Parathyroid adenoma (tissue), 2 donors: ENCODE data around the gene DYNC2LI1.

ENCODE experiments used
- H2AFZ ChIP-seq: fragments of 300-600 bp; sonication (generic); one replicate; pipeline ENCODE4 v1.7.0; 2017; ENCODE audit warnings: antibody characterized with exemption, mild to moderate bottlenecking
- H3K27ac ChIP-seq: fragments of 300-600 bp; sonication (generic); one replicate; pipeline ENCODE4 v1.7.0; 2017
- H3K27me3 ChIP-seq: fragments of 300-600 bp; sonication (generic); one replicate; pipeline ENCODE4 v1.7.0; 2017; ENCODE audit warnings: low read length; ENCODE audit not compliant: control insufficient read depth, insufficient read depth
- H3K36me3 ChIP-seq: fragments of 300-600 bp; sonication (generic); one replicate; pipeline ENCODE4 v1.7.0; 2017; ENCODE audit warnings: low read length; ENCODE audit not compliant: control insufficient read depth, insufficient read depth
- H3K4me1 ChIP-seq: fragments of 300-600 bp; sonication (generic); one replicate; pipeline ENCODE4 v1.7.0; 2017; ENCODE audit warnings: control low read depth
- H3K4me2 ChIP-seq: fragments of 300-600 bp; sonication (generic); one replicate; pipeline ENCODE4 v1.7.0; 2017; ENCODE audit warnings: low read length
- H3K4me3 ChIP-seq: fragments of 300-600 bp; sonication (generic); one replicate; pipeline ENCODE4 v1.7.0; 2017; ENCODE audit warnings: low read depth, low read length
- H3K79me2 ChIP-seq: fragments of 300-600 bp; sonication (generic); one replicate; pipeline ENCODE4 v1.7.0; 2017; ENCODE audit warnings: control low read depth
- H3K9ac ChIP-seq: fragments of 300-600 bp; sonication (generic); one replicate; pipeline ENCODE4 v1.7.0; 2017; ENCODE audit warnings: mild to moderate bottlenecking
- H3K9me3 ChIP-seq: fragments of 300-600 bp; sonication (generic); one replicate; pipeline ENCODE4 v1.7.0; 2017; ENCODE audit warnings: low read length; ENCODE audit not compliant: control insufficient read depth
- TF ChIP-seq, protein P1 (sequence below): fragments of 300-600 bp; sonication (generic); IDR thresholded peaks from one replicate; pipeline ENCODE4 v1.7.0; 2017; ENCODE audit warnings: antibody characterized with exemption, mild to moderate bottlenecking
- donor health status: primary hyperparathyroidism.

Gene DYNC2LI1

DNA sequence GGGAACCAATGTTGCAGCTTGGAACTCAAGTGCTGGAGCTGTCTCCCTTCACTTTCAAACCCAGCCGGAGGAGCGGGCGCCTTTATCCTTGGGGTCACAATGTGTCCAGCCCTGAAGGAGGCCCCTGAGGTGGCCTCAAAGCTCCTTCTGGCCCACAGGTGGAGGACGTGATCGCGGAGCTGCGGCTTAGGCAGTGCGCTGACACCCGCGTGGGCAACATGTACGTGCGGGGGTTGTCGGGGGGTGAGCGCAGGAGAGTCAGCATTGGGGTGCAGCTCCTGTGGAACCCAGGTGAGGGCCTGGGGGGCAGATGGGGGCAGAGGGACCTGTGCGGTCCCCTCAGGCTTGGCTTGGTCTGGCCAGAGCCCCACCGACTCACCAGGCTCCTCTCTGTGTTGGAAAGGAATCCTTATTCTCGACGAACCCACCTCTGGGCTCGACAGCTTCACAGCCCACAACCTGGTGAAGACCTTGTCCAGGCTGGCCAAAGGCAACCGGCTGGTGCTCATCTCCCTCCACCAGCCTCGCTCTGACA, 78.4 kb downstream of the DYNC2LI1 start:
- no peak overlapping the region for H3K4me2 ChIP-seq
- TF ChIP-seq, protein P1, sequence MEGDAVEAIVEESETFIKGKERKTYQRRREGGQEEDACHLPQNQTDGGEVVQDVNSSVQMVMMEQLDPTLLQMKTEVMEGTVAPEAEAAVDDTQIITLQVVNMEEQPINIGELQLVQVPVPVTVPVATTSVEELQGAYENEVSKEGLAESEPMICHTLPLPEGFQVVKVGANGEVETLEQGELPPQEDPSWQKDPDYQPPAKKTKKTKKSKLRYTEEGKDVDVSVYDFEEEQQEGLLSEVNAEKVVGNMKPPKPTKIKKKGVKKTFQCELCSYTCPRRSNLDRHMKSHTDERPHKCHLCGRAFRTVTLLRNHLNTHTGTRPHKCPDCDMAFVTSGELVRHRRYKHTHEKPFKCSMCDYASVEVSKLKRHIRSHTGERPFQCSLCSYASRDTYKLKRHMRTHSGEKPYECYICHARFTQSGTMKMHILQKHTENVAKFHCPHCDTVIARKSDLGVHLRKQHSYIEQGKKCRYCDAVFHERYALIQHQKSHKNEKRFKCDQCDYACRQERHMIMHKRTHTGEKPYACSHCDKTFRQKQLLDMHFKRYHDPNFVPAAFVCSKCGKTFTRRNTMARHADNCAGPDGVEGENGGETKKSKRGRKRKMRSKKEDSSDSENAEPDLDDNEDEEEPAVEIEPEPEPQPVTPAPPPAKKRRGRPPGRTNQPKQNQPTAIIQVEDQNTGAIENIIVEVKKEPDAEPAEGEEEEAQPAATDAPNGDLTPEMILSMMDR, result no peak
- H3K9me3 ChIP-seq, result no peaks in the 10 kb centered on the region
- no peak overlapping the region for H3K27ac ChIP-seq
- H3K4me3 ChIP-seq, result no peak overlapping the region
- H2AFZ ChIP-seq, result no peak overlapping the region
- H3K36me3 ChIP-seq, result no peaks in the 10 kb centered on the region
- no peak overlapping the region for H3K9ac ChIP-seq
- no peaks in the 10 kb centered on the region for H3K27me3 ChIP-seq
- H3K4me1 ChIP-seq, result no peaks in the 10 kb centered on the region
- no peaks in the 10 kb centered on the region for H3K79me2 ChIP-seq

DNA sequence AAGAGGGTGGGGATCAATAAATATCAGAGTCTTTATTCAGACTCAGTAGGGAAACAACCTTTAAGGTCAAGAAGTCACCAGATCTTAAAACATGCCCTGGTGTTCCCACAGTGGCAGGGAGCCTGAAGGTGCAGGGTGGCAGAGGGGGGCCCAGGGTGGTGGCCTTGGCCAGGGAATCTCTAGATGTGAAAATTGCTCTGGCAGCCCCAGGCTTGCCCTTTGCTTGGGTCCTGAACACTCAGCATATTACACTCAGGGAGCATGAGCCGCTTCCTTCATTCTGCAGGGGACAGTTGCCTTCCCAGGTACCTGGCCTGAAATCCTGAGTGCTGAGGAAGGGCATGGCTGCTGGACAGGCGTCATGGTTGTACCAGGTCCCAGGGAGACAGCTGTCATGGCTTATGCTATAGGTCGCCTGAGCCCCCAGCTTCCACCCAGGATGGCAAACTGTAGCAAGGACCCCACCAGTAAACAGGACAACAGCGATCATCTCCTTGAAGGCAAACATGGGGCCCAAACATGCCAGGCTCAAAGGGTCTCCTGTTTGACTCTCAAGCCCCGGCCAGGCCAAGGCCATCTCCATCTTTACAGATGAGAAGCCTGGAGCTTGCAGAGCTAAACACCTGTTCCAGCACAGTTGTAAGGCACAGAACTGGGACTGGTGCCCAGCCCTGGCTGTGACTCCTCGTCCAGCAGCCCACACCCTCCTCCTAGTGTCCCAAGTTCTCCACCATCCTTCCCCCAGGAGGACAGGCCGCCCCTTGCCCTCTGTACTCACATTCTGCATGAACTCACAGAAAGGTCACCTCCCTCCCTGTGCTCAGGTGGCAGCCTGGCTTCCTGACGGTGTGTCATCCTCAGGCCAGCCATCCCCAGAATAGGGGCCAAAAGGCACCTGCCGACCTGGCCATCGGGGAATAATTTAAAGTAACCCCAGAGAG, 79.6 kb downstream of the DYNC2LI1 start:
- H3K4me3 ChIP-seq, result no peak overlapping the region
- no peaks in the 10 kb centered on the region for H3K4me1 ChIP-seq
- H3K9ac ChIP-seq, result no peak overlapping the region
- TF ChIP-seq, protein P1, result no peak
- H3K27ac ChIP-seq, result no peak overlapping the region
- H3K9me3 ChIP-seq, result no peaks in the 10 kb centered on the region
- no peaks in the 10 kb centered on the region for H3K27me3 ChIP-seq
- no peak overlapping the region for H2AFZ ChIP-seq
- no peak overlapping the region for H3K4me2 ChIP-seq
- no peaks in the 10 kb centered on the region for H3K36me3 ChIP-seq
- no peaks in the 10 kb centered on the region for H3K79me2 ChIP-seq

DNA sequence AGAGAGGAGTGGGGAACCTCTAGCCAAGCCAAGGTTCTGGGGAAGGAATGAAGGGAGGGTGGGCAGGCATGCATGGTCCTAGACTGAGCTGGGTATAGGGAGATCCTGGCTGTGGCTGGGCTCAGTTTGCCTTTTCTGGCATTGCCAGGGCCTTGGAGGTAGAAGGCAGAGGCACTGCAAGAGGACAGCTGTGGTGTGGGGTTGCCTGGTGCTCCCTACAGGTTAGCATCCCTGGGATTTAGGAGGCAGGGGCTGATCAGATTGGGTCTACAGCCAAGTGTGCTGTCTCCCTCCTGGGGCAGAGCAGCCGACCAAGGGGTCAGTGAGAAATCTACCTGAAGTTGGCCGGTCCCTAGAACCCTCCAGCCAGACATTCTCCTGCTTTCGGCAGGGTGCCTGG, 80.8 kb downstream of the DYNC2LI1 start:
- no peak overlapping the region for H3K27ac ChIP-seq
- no peaks in the 10 kb centered on the region for H3K9me3 ChIP-seq
- H3K4me1 ChIP-seq, result no peaks in the 10 kb centered on the region
- H3K36me3 ChIP-seq, result no peaks in the 10 kb centered on the region
- no peaks in the 10 kb centered on the region for H3K27me3 ChIP-seq
- no peak overlapping the region for H3K4me2 ChIP-seq
- TF ChIP-seq, protein P1, result no peak
- no peak overlapping the region for H3K9ac ChIP-seq
- no peak overlapping the region for H3K4me3 ChIP-seq
- H3K79me2 ChIP-seq, result no peaks in the 10 kb centered on the region
- no peak overlapping the region for H2AFZ ChIP-seq

DNA sequence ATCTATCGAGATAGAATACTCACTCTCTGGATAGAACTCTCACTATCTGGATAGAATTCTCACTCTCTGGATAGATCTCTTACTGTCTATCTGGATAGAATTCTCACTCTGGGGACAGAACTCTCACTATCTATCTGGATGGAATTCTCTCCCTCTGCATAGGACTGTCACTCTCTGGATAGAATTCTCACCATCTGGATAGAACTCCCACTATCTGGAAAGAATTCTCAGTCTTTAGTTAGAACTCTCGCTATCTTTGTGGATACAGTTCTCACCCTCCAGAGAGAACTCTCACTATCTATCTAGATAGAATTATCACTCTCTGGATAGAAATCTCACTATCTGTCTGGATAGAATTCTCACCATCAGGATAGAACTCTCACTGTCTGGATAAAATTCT, 81.5 kb downstream of the DYNC2LI1 start:
- no peak overlapping the region for H3K4me3 ChIP-seq
- H3K4me1 ChIP-seq, result no peaks in the 10 kb centered on the region
- TF ChIP-seq, protein P1, result no peak
- H3K27me3 ChIP-seq, result no peaks in the 10 kb centered on the region
- no peak overlapping the region for H3K27ac ChIP-seq
- H3K79me2 ChIP-seq, result no peaks in the 10 kb centered on the region
- no peak overlapping the region for H2AFZ ChIP-seq
- H3K36me3 ChIP-seq, result no peaks in the 10 kb centered on the region
- H3K9me3 ChIP-seq, result no peaks in the 10 kb centered on the region
- no peak overlapping the region for H3K4me2 ChIP-seq
- no peak overlapping the region for H3K9ac ChIP-seq
